IMR-90 (cell line): Measurements from ENCODE around the gene ARHGAP32. TPM values are rescaled to one million over a fixed set of nuclear protein-coding genes. Genes with fewer than 3 reads are reported as not detected.

Experiments
- ATAC-seq: fragments of 200-7000 bp; cut with Tn5 transposase; 2 replicates; pipeline ENCODE4 v1.9.1; 2020; ENCODE audit warnings: low read depth, mild to moderate bottlenecking, moderate library complexity
- BruUV-seq: library from RNA; stranded (reverse); fragments of 400-500 nt; replicated peaks from 2 replicates; lab custom pipeline; 2021; lab: Mats Ljungman, UMichigan
- CTCF ChIA-PET: fragments of 300-600 bp; formaldehyde crosslinking; extraction: SDS; loops from one replicate; lab custom pipeline; 2021; ENCODE audit warnings: antibody characterized with exemption; lab: Yijun Ruan, JAX
- POLR2A ChIA-PET: fragments of 300-600 bp; sonication (Branson Sonifier 250); formaldehyde crosslinking; loops from one replicate; lab custom pipeline; 2022; ENCODE audit warnings: antibody characterized with exemption; ENCODE audit not compliant: unreplicated experiment; lab: Charles Lee
- DNase-seq: peaks from one replicate; pipeline ENCODE4 v3.0.0; 2013
- H2AFZ ChIP-seq: replicated peaks from 2 replicates; pipeline ENCODE3; 2013; ENCODE audit warnings: low read length, mild to moderate bottlenecking; ENCODE audit not compliant: poor library complexity
- H2AK5ac ChIP-seq: 2 replicates; pipeline ENCODE4 v1.6.1; 2013; ENCODE audit warnings: low read depth, low read length, inconsistent platforms
- H2AK9ac ChIP-seq: replicated peaks from 2 replicates; pipeline ENCODE3; 2013; ENCODE audit warnings: mild to moderate bottlenecking, low read depth, low read length, moderate library complexity; ENCODE audit not compliant: poor library complexity
- H2BK120ac ChIP-seq: 2 replicates; pipeline ENCODE4 v1.6.1; 2013; ENCODE audit warnings: low read depth, low read length, inconsistent platforms
- H2BK15ac ChIP-seq: 3 replicates; pipeline ENCODE4 v1.6.1; 2013; ENCODE audit warnings: low read depth, low read length, inconsistent platforms
- H2BK20ac ChIP-seq: 2 replicates; pipeline ENCODE4 v1.6.1; 2013; ENCODE audit warnings: low read depth, mild to moderate bottlenecking, inconsistent platforms, low read length, moderate library complexity
- H2BK5ac ChIP-seq: 2 replicates; pipeline ENCODE4 v1.6.1; 2013; ENCODE audit warnings: mild to moderate bottlenecking, low read depth, low read length, inconsistent platforms; ENCODE audit not compliant: poor library complexity, severe bottlenecking
- H3K14ac ChIP-seq: replicated peaks from 2 replicates; pipeline ENCODE4 v1.6.1; 2013; ENCODE audit warnings: low read depth, low read length, inconsistent platforms
- H3K18ac ChIP-seq: 2 replicates; pipeline ENCODE4 v1.6.1; 2013; ENCODE audit warnings: low read depth, low read length, control low read depth
- H3K23ac ChIP-seq: 2 replicates; pipeline ENCODE4 v1.6.1; 2013; ENCODE audit warnings: low read depth, low read length, inconsistent platforms
- H3K27ac ChIP-seq: 2 replicates; pipeline ENCODE4 v1.5.1; 2013; ENCODE audit warnings: mild to moderate bottlenecking, control low read depth, low read length; ENCODE audit not compliant: insufficient read depth
- H3K27me3 ChIP-seq: 2 replicates; pipeline ENCODE4 v1.6.1; 2013; ENCODE audit warnings: low read length; ENCODE audit not compliant: control insufficient read depth, insufficient read depth
- H3K36me3 ChIP-seq: 2 replicates; pipeline ENCODE4 v1.6.1; 2013; ENCODE audit warnings: low read length, mixed read lengths; ENCODE audit not compliant: control insufficient read depth, insufficient read depth
- H3K4ac ChIP-seq: 2 replicates; pipeline ENCODE4 v1.6.1; 2013; ENCODE audit warnings: low read depth, low read length, inconsistent platforms
- H3K4me1 ChIP-seq: 2 replicates; pipeline ENCODE4 v1.6.1; 2013; ENCODE audit warnings: low read length, mixed read lengths; ENCODE audit not compliant: control insufficient read depth, insufficient read depth
- H3K4me2 ChIP-seq: 2 replicates; pipeline ENCODE4 v1.6.1; 2013; ENCODE audit warnings: low read depth, mild to moderate bottlenecking, control low read depth, low read length, moderate library complexity
- H3K4me3 ChIP-seq: 2 replicates; pipeline ENCODE4 v1.5.1; 2013; ENCODE audit warnings: low read depth, mild to moderate bottlenecking, control low read depth, low read length, moderate library complexity; ENCODE audit not compliant: insufficient read depth
- H3K56ac ChIP-seq: 2 replicates; pipeline ENCODE4 v1.6.1; 2013; ENCODE audit warnings: low read length, inconsistent platforms; ENCODE audit not compliant: insufficient read depth; ENCODE audit errors: extremely low read depth
- H3K79me1 ChIP-seq, 2 experiments: 2 replicates each; pipeline ENCODE4 v1.6.1; 2013; ENCODE audit warnings: low read length in 2 of 2, inconsistent platforms in 1 of 2, low read depth in 1 of 2
- H3K9ac ChIP-seq: 2 replicates; pipeline ENCODE4 v1.6.1; 2013; ENCODE audit warnings: low read depth, low read length, control low read depth
- H3K9me1 ChIP-seq: 2 replicates; pipeline ENCODE4 v1.6.1; 2013; ENCODE audit warnings: low read length, inconsistent platforms; ENCODE audit not compliant: insufficient read depth
- H3K9me3 ChIP-seq: 2 replicates; pipeline ENCODE4 v1.6.1; 2013; ENCODE audit warnings: low read length; ENCODE audit not compliant: control insufficient read depth, insufficient read depth
- H4K20me1 ChIP-seq: 2 replicates; pipeline ENCODE4 v1.6.1; 2013; ENCODE audit warnings: low read length, inconsistent platforms; ENCODE audit not compliant: insufficient read depth
- H4K5ac ChIP-seq: 2 replicates; pipeline ENCODE4 v1.6.1; 2013; ENCODE audit warnings: mild to moderate bottlenecking, low read depth, low read length, control low read depth
- H4K8ac ChIP-seq, 2 experiments: 2 replicates each; pipeline ENCODE4 v1.6.1; 2013; ENCODE audit warnings: low read depth in 2 of 2, low read length in 2 of 2, control low read depth in 1 of 2, inconsistent platforms in 1 of 2
- H4K91ac ChIP-seq: 2 replicates; pipeline ENCODE4 v1.6.1; 2013; ENCODE audit warnings: low read depth, low read length, inconsistent platforms; ENCODE audit not compliant: insufficient read depth
- BHLHE40 ChIP-seq: fragments of 150-350 bp; IDR thresholded peaks from 2 replicates; pipeline ENCODE4 v1.6.1; 2016; ENCODE audit warnings: mild to moderate bottlenecking, low read depth, low read length
- CEBPB ChIP-seq: IDR thresholded peaks from 2 replicates; pipeline ENCODE4 v1.6.1; 2012; ENCODE audit warnings: low read depth, low read length, improper control_type of control experiment
- CHD1 ChIP-seq: IDR thresholded peaks from 2 replicates; pipeline ENCODE4 v1.6.1; 2012; ENCODE audit warnings: low read depth, low read length, improper control_type of control experiment
- FOS ChIP-seq: fragments of 150-350 bp; IDR thresholded peaks from 2 replicates; pipeline ENCODE4 v1.6.1; 2016; ENCODE audit warnings: low read depth, low read length
- MAFK ChIP-seq: IDR thresholded peaks from 2 replicates; pipeline ENCODE4 v1.6.1; 2012; ENCODE audit warnings: low read depth, low read length, improper control_type of control experiment
- NFE2L2 ChIP-seq: fragments of 150-350 bp; IDR thresholded peaks from 2 replicates; pipeline ENCODE4 v1.6.1; 2016; ENCODE audit warnings: low read depth, mild to moderate bottlenecking, low read length
- RAD21 ChIP-seq: IDR thresholded peaks from 2 replicates; pipeline ENCODE4 v1.6.1; 2012; ENCODE audit warnings: low read length, improper control_type of control experiment
- RCOR1 ChIP-seq: IDR thresholded peaks from 2 replicates; pipeline ENCODE4 v1.6.1; 2012; ENCODE audit warnings: mild to moderate bottlenecking, low read length, improper control_type of control experiment; ENCODE audit not compliant: insufficient replicate concordance
- RFX5 ChIP-seq: IDR thresholded peaks from 2 replicates; pipeline ENCODE4 v1.8.0; 2012; ENCODE audit warnings: low read depth, mild to moderate bottlenecking, low read length, moderate library complexity
- SMC3 ChIP-seq: fragments of 150-350 bp; IDR thresholded peaks from 2 replicates; pipeline ENCODE4 v1.6.1; 2016; ENCODE audit warnings: low read depth, mild to moderate bottlenecking, antibody characterized with exemption, low read length, moderate library complexity
- WGBS, 2 experiments: methylation state at CpG; one replicate each; pipeline versions ENCODE4 v1.1.5 to v1.1.7; 2013; ENCODE audit warnings: missing lambda C conversion rate in 2 of 2; ENCODE audit not compliant: insufficient read length in 1 of 2; ENCODE audit errors: extremely low coverage in 2 of 2; 5-methylcytosine and 5-hydroxymethylcytosine counted together
- dilution Hi-C: fragments of 300-500 bp; cut with HindIII; formaldehyde crosslinking; loops from one replicate; pipeline ENCODE4 v1.14.3; 2018; ENCODE audit warnings: low sequenced_read_pairs; ENCODE audit not compliant: unreplicated experiment
- in situ Hi-C: fragments of 300-500 bp; cut with MboI; formaldehyde crosslinking; loops from 3 replicates; pipeline ENCODE4 v1.14.3; 2019; ENCODE audit warnings: low sequenced_read_pairs, inconsistent platforms, mixed read lengths
- intact Hi-C: fragments of 100-400 bp; cut with micrococcal nuclease; formaldehyde crosslinking; loops from 2 replicates; pipeline ENCODE4 v1.10.0; 2022
- polyA plus RNA-seq, 3 experiments: library from polyadenylated mRNA; depleted of rRNA; stranded (reverse); fragments of >200 nt; gene quantifications; 2 replicates each; pipeline ENCODE4 v1.2.3, GENCODE V29; 2012; ENCODE audit warnings: low replicate concordance in 1 of 3
- total RNA-seq: library from RNA; depleted of rRNA; stranded (reverse); fragments of >200 nt; gene quantifications from 2 replicates; pipeline ENCODE4 v1.2.3, GENCODE V29; 2012
- TF ChIP-seq, protein P1 (sequence below): fragments of 150-350 bp; IDR thresholded peaks from 2 replicates; pipeline ENCODE4 v1.6.1; 2017; ENCODE audit warnings: mild to moderate bottlenecking, antibody characterized with exemption, low read length, low read depth
- TF ChIP-seq, protein P2 (sequence below): conservative IDR thresholded peaks from 2 replicates; pipeline ENCODE4 v1.5.1; 2012; ENCODE audit warnings: mild to moderate bottlenecking, low read depth, low read length, improper control_type of control experiment

ARHGAP32 gene
- total and polyA plus RNA-seq, 2 of the 4 experiments (the other 2 are of a cell fraction) = 4.1 to 8.4 TPM

- Histone ChIP-seq H3K9me3 (no peaks in the 10 kb centered on the region), H3K9ac (no peak overlapping the region), H4K8ac (no peak overlapping the region), H4K20me1 (no peaks in the 10 kb centered on the region), H2BK20ac (no peak overlapping the region), H2AFZ (peak overlapping the region; percentile 40), H3K36me3 (no peaks in the 10 kb centered on the region), H3K4me3 (no peak overlapping the region), H2AK5ac (no peak overlapping the region), H3K18ac (no peak overlapping the region), H3K14ac (no peak overlapping the region), H3K4me2 (no peak overlapping the region), H2BK15ac (no peak overlapping the region), H2AK9ac (no peak overlapping the region), H3K27ac (no peak overlapping the region), H4K91ac (no peak overlapping the region), H3K4ac (no peak overlapping the region), H3K79me1 (no peaks in the 10 kb centered on the region), H2BK5ac (no peak overlapping the region), H3K23ac (no peak overlapping the region), H3K56ac (no peak overlapping the region), H3K27me3 (peaks cover 29% of the 10 kb centered on the region), H2BK120ac (no peak overlapping the region), H3K9me1 (no peaks in the 10 kb centered on the region), H4K5ac (no peak overlapping the region), H3K4me1 (peaks cover 3% of the 10 kb centered on the region; the same call in 1 of the 2 replicates)
- ChIA-PET POLR2A (no interaction called here), CTCF (no interaction called here)
- dilution Hi-C loops (no loop called here), intact Hi-C loops (no loop called here), in situ Hi-C loops (no loop called here)
- no TSS peak for BruUV-seq
- WGBS, 2 experiments = no CpG with 5 or more reads among the region's 12 CpGs
- DNase-seq = peak; percentile 73
- peak; percentile 72 for ATAC-seq
- TF ChIP-seq FOS = no peak
- no peak for TF ChIP-seq CHD1
- no peak for TF ChIP-seq MAFK
- TF ChIP-seq CEBPB = no peak
- TF ChIP-seq SMC3 = no peak
- no peak for TF ChIP-seq RCOR1
- no peak for TF ChIP-seq BHLHE40
- TF ChIP-seq RAD21 = no peak
- TF ChIP-seq, protein P1, sequence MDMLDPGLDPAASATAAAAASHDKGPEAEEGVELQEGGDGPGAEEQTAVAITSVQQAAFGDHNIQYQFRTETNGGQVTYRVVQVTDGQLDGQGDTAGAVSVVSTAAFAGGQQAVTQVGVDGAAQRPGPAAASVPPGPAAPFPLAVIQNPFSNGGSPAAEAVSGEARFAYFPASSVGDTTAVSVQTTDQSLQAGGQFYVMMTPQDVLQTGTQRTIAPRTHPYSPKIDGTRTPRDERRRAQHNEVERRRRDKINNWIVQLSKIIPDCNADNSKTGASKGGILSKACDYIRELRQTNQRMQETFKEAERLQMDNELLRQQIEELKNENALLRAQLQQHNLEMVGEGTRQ = no peak
- no peak for TF ChIP-seq RFX5
- TF ChIP-seq NFE2L2 = no peak
- TF ChIP-seq, protein P2, sequence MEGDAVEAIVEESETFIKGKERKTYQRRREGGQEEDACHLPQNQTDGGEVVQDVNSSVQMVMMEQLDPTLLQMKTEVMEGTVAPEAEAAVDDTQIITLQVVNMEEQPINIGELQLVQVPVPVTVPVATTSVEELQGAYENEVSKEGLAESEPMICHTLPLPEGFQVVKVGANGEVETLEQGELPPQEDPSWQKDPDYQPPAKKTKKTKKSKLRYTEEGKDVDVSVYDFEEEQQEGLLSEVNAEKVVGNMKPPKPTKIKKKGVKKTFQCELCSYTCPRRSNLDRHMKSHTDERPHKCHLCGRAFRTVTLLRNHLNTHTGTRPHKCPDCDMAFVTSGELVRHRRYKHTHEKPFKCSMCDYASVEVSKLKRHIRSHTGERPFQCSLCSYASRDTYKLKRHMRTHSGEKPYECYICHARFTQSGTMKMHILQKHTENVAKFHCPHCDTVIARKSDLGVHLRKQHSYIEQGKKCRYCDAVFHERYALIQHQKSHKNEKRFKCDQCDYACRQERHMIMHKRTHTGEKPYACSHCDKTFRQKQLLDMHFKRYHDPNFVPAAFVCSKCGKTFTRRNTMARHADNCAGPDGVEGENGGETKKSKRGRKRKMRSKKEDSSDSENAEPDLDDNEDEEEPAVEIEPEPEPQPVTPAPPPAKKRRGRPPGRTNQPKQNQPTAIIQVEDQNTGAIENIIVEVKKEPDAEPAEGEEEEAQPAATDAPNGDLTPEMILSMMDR = no peak
Observed at GRCh38 chr11:128929991-128930390, 262.1 kb downstream of the ARHGAP32 start.
